NCI-H510A treated with DMSO at 0.1 percent for 48 hours (cell line): ENCODE measurements around the gene P2RX7.

Experiments
- DNase-seq: peaks from one replicate; lab custom pipeline; 2025; lab: John Stamatoyannopoulos, UW

The P2RX7 gene

GRCh38 chr12:121229826-121230537 lies 97.3 kb downstream of the P2RX7 start:
- DNase-seq: peak; percentile 82

- no peak for DNase-seq
Observed at GRCh38 chr12:121230538-121230907, 97.8 kb downstream of the P2RX7 start.

GRCh38 chr12:121232163-121232562 lies 99.5 kb downstream of the P2RX7 start:
- DNase-seq: no peak

- no peak for DNase-seq
Observed at GRCh38 chr12:121232977-121233627, 100.4 kb downstream of the P2RX7 start.

GRCh38 chr12:121233628-121234020 lies 100.9 kb downstream of the P2RX7 start:
- no peak for DNase-seq

GRCh38 chr12:121236776-121237175 lies 104.1 kb downstream of the P2RX7 start:
- DNase-seq: no peak

GRCh38 chr12:121237415-121237814 lies 104.7 kb downstream of the P2RX7 start:
- DNase-seq: no peak
